Activated naive CD4-positive, alpha-beta T cell treated with anti-CD3 and anti-CD28 coated beads, Interleukin-2, amount 50 U/mL, for 72 hours (primary cell): ENCODE measurements around the gene AHNAK2. TPM values are rescaled to one million over a fixed set of nuclear protein-coding genes. Genes with fewer than 3 reads are reported as not detected.
"Not testable (repeated sequence)": the region's sequence is repeated elsewhere in the genome, so short reads cannot be mapped to it uniquely, and the experiment has no call there.

Experiments
- ATAC-seq, 2 donors: fragments of 150-1000 bp; cut with Tn5 transposase; 2 replicates each; pipeline ENCODE4 v1.10.0; 2021; ENCODE audit warnings: mild to moderate bottlenecking in 2 of 2, moderate library complexity in 2 of 2
- DNase-seq, 2 donors: peaks; one replicate each; pipeline ENCODE4 v3.0.0; 2021 to 2022; ENCODE audit warnings: low spot score in 2 of 2
- H3K27ac Mint-ChIP-seq, 2 donors: one replicate each; pipeline ENCODE4 v1.8.0; 2022; ENCODE audit warnings: mild to moderate bottlenecking in 2 of 2, mixed read lengths in 2 of 2
- H3K36me3 Mint-ChIP-seq, 2 donors: one replicate each; pipeline ENCODE4 v1.8.0; 2022; ENCODE audit warnings: mixed read lengths in 2 of 2
- H3K9me3 Mint-ChIP-seq, 2 donors: one replicate each; pipeline ENCODE4 v1.8.0; 2022; ENCODE audit warnings: mixed read lengths in 2 of 2
- total RNA-seq, 2 donors: library from RNA; stranded (reverse); gene quantifications; one replicate each; pipeline ENCODE4 v1.2.3, GENCODE V29; 2022

AHNAK2 gene
- total RNA-seq, 2 donors from 2014 or later = 0.02 to 0.10 TPM

GRCh38 chr14:104894331-104895206, 83.6 kb downstream of the AHNAK2 start:
- Mint-ChIP-seq H3K27ac (no peak overlapping the region), H3K9me3 (no peaks in the 10 kb centered on the region), H3K36me3 (no peaks in the 10 kb centered on the region)
- ATAC-seq = no peak
- peak in 1 of 2 donors; percentile 45 for DNase-seq

DNA sequence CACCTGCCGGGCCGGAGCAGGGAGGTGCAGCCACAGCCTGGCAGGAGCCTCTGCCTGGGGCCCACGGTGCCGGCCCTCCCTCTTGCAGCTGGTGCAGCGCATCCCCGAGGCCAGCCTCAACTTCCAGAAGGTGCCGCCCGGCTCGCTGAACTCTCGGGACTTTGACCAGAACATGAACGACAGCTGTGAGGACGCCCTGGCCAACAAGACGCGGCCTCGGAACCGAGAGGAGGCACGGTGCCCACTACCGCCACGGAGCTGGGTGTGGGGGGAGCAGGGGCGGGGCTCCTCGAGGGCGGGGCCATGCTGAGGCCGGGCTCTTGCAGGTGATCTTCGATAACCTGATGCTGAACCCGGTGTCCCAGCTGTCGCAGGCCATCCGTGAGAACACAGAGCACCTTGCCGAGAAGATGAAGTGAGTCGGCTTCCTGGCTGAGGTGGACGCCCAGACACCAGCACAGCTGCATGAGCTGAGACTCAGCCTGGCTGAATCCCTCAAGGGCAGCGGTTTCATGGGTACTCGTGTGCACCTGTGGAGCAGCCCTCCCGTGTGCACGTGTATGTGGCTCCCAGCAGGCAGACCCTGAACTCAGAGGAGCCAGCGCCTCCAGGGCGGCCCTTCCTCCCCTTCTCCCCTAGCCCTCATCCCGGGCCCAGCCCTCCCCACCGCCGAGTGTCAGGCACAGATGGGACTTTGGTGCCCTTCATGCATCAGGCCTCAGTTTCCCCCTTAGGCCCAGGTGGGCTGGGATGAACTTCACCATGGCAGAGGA, 84.6 kb downstream of the AHNAK2 start:
- ATAC-seq (no peak), DNase-seq (peak in 1 of 2 donors; percentile 52)
- no peak overlapping the region for H3K27ac Mint-ChIP-seq
- H3K36me3 Mint-ChIP-seq = no peaks in the 10 kb centered on the region
- H3K9me3 Mint-ChIP-seq = no peaks in the 10 kb centered on the region

GRCh38 chr14:104892531-104893434, 85.4 kb downstream of the AHNAK2 start:
- Mint-ChIP-seq H3K36me3 (no peaks in the 10 kb centered on the region), H3K27ac (no peak overlapping the region), H3K9me3 (no peaks in the 10 kb centered on the region)
- ATAC-seq (no peak), DNase-seq (peak; percentile 2 to 54)

DNA sequence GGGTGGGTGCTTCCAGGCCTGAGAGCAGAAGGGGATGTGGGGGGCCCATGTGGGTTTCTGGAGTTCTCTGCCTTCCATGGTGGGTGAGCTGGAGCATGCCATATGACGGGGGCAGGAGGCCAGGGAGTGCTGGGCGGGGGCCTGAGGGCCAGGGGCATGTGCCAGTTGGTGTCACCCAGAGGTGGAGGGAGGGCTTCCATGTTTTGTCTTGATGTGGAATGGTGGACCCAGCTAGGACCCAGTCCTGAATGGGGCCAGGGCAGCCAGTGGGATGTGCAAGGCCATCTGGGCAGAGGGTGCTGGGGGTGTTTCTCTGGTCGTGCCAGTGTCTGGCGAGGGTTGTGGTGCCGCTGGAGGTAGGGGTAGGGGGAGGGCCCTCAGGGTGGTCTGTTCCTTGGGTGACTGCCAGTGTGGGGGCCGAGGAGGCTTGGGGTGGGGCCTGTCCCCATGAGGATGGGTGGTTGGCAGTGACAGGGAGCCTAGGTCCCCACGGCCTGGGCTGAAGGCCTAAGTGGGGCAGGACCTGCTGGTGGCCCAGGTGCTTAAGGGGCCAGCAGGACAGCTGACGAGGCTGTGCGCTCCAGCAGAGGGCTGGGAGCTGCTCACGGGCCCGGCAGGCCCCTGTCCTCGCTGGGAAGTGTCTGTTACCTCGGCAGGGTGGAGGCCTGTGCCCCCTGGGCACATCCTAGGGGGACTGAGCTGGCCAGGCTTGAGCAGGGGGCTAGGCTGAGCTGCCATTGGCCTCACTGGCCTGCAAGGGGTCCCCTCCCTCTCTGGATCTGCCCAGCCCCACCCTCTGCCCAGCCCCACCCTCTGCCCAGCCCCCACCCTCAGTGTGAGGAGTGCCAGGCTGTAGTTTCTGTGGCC, 86.3 kb downstream of the AHNAK2 start:
- H3K27ac Mint-ChIP-seq = no peak overlapping the region
- peak in 1 of 2 donors; percentile 14 for ATAC-seq
- H3K36me3 Mint-ChIP-seq = no peaks in the 10 kb centered on the region
- peak; percentile 2 to 52 for DNase-seq
- H3K9me3 Mint-ChIP-seq = no peaks in the 10 kb centered on the region

GRCh38 chr14:104891121-104891551, 87.0 kb downstream of the AHNAK2 start:
- DNase-seq = no peak
- H3K36me3 Mint-ChIP-seq = no peaks in the 10 kb centered on the region
- no peak overlapping the region for H3K27ac Mint-ChIP-seq
- ATAC-seq = no peak
- H3K9me3 Mint-ChIP-seq = no peaks in the 10 kb centered on the region

- not testable (repeated sequence) for H3K9me3 Mint-ChIP-seq
Measured at GRCh38 chr14:104890292-104890691, 87.9 kb downstream of the AHNAK2 start.

DNA sequence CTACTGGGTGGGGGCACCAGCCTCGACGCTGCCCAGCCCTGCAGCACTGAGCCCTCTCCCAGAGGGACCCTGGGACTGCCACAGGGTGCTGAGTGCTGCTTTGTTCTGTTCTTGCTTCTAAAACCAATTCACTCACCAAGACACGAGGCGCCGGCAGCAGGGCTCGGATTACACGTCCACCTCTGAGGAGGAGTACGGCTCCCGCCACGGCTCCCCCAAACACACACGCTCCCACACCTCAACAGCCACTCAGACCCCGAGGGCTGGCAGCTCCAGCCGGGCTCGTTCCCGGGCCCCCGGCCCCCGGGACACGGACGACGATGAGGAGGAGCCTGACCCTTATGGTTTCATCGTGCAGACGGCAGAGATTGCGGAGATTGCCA, 88.8 kb downstream of the AHNAK2 start:
- no peak for ATAC-seq
- Mint-ChIP-seq H3K36me3 (no peaks in the 10 kb centered on the region), H3K27ac (no peak overlapping the region), H3K9me3 (no peaks in the 10 kb centered on the region)
- peak in 1 of 2 donors; percentile 48 for DNase-seq

More at GRCh38 chr14:104890292-104890691, 87.9 kb downstream of the AHNAK2 start:
- H3K27ac Mint-ChIP-seq, DNase-seq, ATAC-seq, H3K36me3 Mint-ChIP-seq: not testable (repeated sequence)

- no peak overlapping the region for H3K27ac Mint-ChIP-seq
- DNase-seq (peak in 1 of 2 donors; percentile 50), ATAC-seq (no peak)
- H3K36me3 Mint-ChIP-seq = no peaks in the 10 kb centered on the region
- no peaks in the 10 kb centered on the region for H3K9me3 Mint-ChIP-seq
Measured at GRCh38 chr14:104888489-104889374, 89.4 kb downstream of the AHNAK2 start.

- no peak for ATAC-seq
- Mint-ChIP-seq H3K36me3 (no peaks in the 10 kb centered on the region), H3K9me3 (no peaks in the 10 kb centered on the region), H3K27ac (peak overlapping the region in 1 of 2 donors; percentile 29)
- DNase-seq = peak in 1 of 2 donors; percentile 1
Measured at GRCh38 chr14:104887623-104888488, 90.3 kb downstream of the AHNAK2 start.

Other genes starting within 250 kb of the AHNAK2 start
- gene SIVA1, start 225.2 kb downstream of the AHNAK2 start, total RNA-seq = 10 to 100 TPM; 86.1 to 87.1 TPM
- gene AKT1, start 182.6 kb downstream of the AHNAK2 start, total RNA-seq = 100 to 1,000 TPM; 111 to 113 TPM
- gene ZBTB42, start 177.3 kb downstream of the AHNAK2 start, total RNA-seq = 1 to 10 TPM; 2.0 to 2.9 TPM
- gene CEP170B, start 113.1 kb downstream of the AHNAK2 start, total RNA-seq = 1 to 10 TPM; 6.0 to 9.4 TPM
- gene PLD4, start 53.5 kb downstream of the AHNAK2 start, total RNA-seq = under 1 TPM in 1 of 2 donors, not detected in 1; 0.04 TPM
- under 1 TPM; 0.20 to 0.97 TPM for gene CLBA1, start 7.4 kb upstream of the AHNAK2 start, total RNA-seq
- 10 to 100 TPM; 54.2 to 61.1 TPM for gene CDCA4, start 42.7 kb upstream of the AHNAK2 start, total RNA-seq
- gene GPR132, start 87.1 kb upstream of the AHNAK2 start, total RNA-seq = 10 to 100 TPM; 24.9 to 32.6 TPM
- 10 to 100 TPM in 1 of 2 donors, 1 to 10 TPM in 1; 4.3 to 10.5 TPM for gene JAG2, start 190.4 kb upstream of the AHNAK2 start, total RNA-seq
- 10 to 100 TPM; 20.0 to 22.6 TPM for gene NUDT14, start 202.9 kb upstream of the AHNAK2 start, total RNA-seq